ENCODE results near the gene CHL1. TPM values are rescaled to one million over a fixed set of nuclear protein-coding genes. Genes with fewer than 3 reads are reported as not detected.

CHL1 gene
- total and polyA plus RNA-seq, 2 of the 8 experiments (the other 6 are each of a cell fraction or from before 2014, with no cell fraction given) = 0.05 to 0.99 TPM

- H4K20me1 ChIP-seq (replicated peaks in 1 of 2; ENCODE audit: control insufficient read depth in 1 of 2, insufficient read depth in 2 of 2, low read length in 2 of 2) = no peaks in the 10 kb centered on the region
- no peak overlapping the region for H3K4me2 ChIP-seq (ENCODE audit: insufficient read depth in 1 of 2, low read depth in 2 of 2, low read length in 2 of 2)
- H3K79me2 ChIP-seq (ENCODE audit: control insufficient read depth in 1 of 2, insufficient read depth in 2 of 2, low read length in 2 of 2) = no peaks in the 10 kb centered on the region
- H3K27ac ChIP-seq (ENCODE audit: low read depth, low read length) = no peak overlapping the region
- no peaks in the 10 kb centered on the region for H3K79me1 ChIP-seq (ENCODE audit: low read depth, low read length)
- H2AK5ac ChIP-seq (ENCODE audit: low read depth, low read length) = no peak overlapping the region
- H3K23me2 ChIP-seq (ENCODE audit: low read depth, low read length) = no peaks in the 10 kb centered on the region
- H3K27me3 ChIP-seq (replicated peaks in 1 of 4; ENCODE audit: control insufficient read depth in 3 of 4, extremely low read depth in 1 of 4, insufficient read depth in 3 of 4, low read length in 3 of 4) = peaks cover 0 to 2% (median under 1%) of the 10 kb centered on the region in 4 experiments; a peak in 2 of 7 replicates
- no peak overlapping the region for H3K4ac ChIP-seq (replicated peaks; ENCODE audit: insufficient read length, low read depth, low read length)
- no peak overlapping the region for H2BK12ac ChIP-seq (ENCODE audit: low read depth, low read length)
- H3K14ac ChIP-seq (ENCODE audit: insufficient read length) = no peak overlapping the region
- no peaks in the 10 kb centered on the region for H3K36me3 ChIP-seq (ENCODE audit: control insufficient read depth in 2 of 4, insufficient read depth in 4 of 4, low read length in 3 of 4)
- H2BK15ac ChIP-seq (ENCODE audit: low read length) = no peak overlapping the region
- H4K5ac ChIP-seq (ENCODE audit: insufficient read length, low read depth, low read length) = no peak overlapping the region
- no peaks in the 10 kb centered on the region for H3K9me3 ChIP-seq (ENCODE audit: insufficient read depth in 2 of 2, low read depth in 1 of 2, low read length in 1 of 2)
- no peak overlapping the region for H2BK120ac ChIP-seq (replicated peaks; ENCODE audit: low read depth, low read length)
- no peak overlapping the region for H3K23ac ChIP-seq (ENCODE audit: insufficient read length)
- H3K56ac ChIP-seq (replicated peaks; ENCODE audit: insufficient read length, low read depth, low read length) = no peak overlapping the region
- H2BK20ac ChIP-seq (ENCODE audit: low read length) = no peak overlapping the region
- WGBS, 2 experiments (ENCODE audit: extremely low coverage in 1 of 2, insufficient coverage in 1 of 2, insufficient read length in 1 of 2, insufficient replicate concordance in 2 of 2, low coverage in 1 of 2, low lambda C conversion rate in 2 of 2, missing lambda C conversion rate in 1 of 2) = 69% methylated on average over 3 of the region's 3 CpGs; no CpG with 5 or more reads in 1 of the 2 experiments
- peak in 1 of 2 experiments; percentile 63 for DNase-seq (ENCODE audit: low read depth in 1 of 2, low spot score in 2 of 2)
- no peak overlapping the region for H3K9ac ChIP-seq (replicated peaks in 1 of 4; ENCODE audit: extremely low read depth in 1 of 4, low read depth in 3 of 4, low read length in 3 of 4)
- no peak overlapping the region for H4K8ac ChIP-seq (ENCODE audit: extremely low read depth, insufficient read depth, low read length)
- no peak overlapping the region for H2AFZ ChIP-seq (ENCODE audit: low read length)
- H2BK5ac ChIP-seq (ENCODE audit: low read depth, low read length) = no peak overlapping the region
- peak; percentile 91 to 92 for TF ChIP-seq RAD21 (IDR thresholded peaks at IDR 0.05 in 1 of 2, conservative IDR thresholded peaks at IDR 0.05 in 1 of 2; ENCODE audit: low read depth in 2 of 2, low read length in 2 of 2)
- no peak for TF ChIP-seq CHD2 (IDR thresholded peaks at IDR 0.05; ENCODE audit: low read length)
- TF ChIP-seq, protein P1, sequence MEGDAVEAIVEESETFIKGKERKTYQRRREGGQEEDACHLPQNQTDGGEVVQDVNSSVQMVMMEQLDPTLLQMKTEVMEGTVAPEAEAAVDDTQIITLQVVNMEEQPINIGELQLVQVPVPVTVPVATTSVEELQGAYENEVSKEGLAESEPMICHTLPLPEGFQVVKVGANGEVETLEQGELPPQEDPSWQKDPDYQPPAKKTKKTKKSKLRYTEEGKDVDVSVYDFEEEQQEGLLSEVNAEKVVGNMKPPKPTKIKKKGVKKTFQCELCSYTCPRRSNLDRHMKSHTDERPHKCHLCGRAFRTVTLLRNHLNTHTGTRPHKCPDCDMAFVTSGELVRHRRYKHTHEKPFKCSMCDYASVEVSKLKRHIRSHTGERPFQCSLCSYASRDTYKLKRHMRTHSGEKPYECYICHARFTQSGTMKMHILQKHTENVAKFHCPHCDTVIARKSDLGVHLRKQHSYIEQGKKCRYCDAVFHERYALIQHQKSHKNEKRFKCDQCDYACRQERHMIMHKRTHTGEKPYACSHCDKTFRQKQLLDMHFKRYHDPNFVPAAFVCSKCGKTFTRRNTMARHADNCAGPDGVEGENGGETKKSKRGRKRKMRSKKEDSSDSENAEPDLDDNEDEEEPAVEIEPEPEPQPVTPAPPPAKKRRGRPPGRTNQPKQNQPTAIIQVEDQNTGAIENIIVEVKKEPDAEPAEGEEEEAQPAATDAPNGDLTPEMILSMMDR (IDR thresholded peaks at IDR 0.05; ENCODE audit: control extremely low read depth in 1 of 3, insufficient read depth in 1 of 3, low read depth in 1 of 3, low read length in 3 of 3) = peak in 2 of 3 experiments; percentile 64 to 73; a peak in 3 of 4 replicates
- H3K18ac ChIP-seq (ENCODE audit: extremely low read depth, low read length) = no peak overlapping the region
- no peak overlapping the region for H4K91ac ChIP-seq (replicated peaks; ENCODE audit: insufficient read length, low read length)
- ChIA-PET POLR2A (ENCODE audit: partially characterized antibody) (no interaction called here), CTCF (ENCODE audit: partially characterized antibody) (interaction anchor here (0.5 to 5.4 kb wide), 60 partner anchors 9 to 341 kb away, joined by 3 to 70 read pairs (median 4); no protein-coding TSS in a partner anchor)
- peak; percentile 88 for FAIRE-seq
- no peak overlapping the region for H3K4me3 ChIP-seq (ENCODE audit: extremely low read depth in 1 of 4, insufficient read depth in 2 of 4, low read depth in 3 of 4, low read length in 4 of 4)
- H3K4me1 ChIP-seq (replicated peaks in 1 of 4; ENCODE audit: control insufficient read depth in 3 of 4, insufficient read depth in 4 of 4, low read length in 3 of 4) = no peaks in the 10 kb centered on the region
These were observed 157.9 kb downstream of the CHL1 start for GRCh38 chr3:354432-354831.
